Vagina (tissue), 2 donors: Measurements from ENCODE around the gene CDK9. TPM values are rescaled to one million over a fixed set of nuclear protein-coding genes. Genes with fewer than 3 reads are reported as not detected.

ENCODE experiments used
- DNase-seq, 2 donors: peaks; one replicate each; pipeline ENCODE4 v3.0.0-alpha.2; 2017; ENCODE audit errors: extremely low spot score in 2 of 2
- H3K27ac ChIP-seq: fragments of 200-600 bp; sonication (generic); one replicate; pipeline ENCODE4 v1.5.1; 2019
- H3K27me3 ChIP-seq: fragments of 200-600 bp; sonication (generic); one replicate; pipeline ENCODE4 v1.5.1; 2019
- H3K36me3 ChIP-seq, 2 donors: fragments of 200-600 bp; sonication (generic); one replicate each; pipeline ENCODE4 v1.5.1; 2017 to 2019
- H3K4me1 ChIP-seq: fragments of 200-600 bp; sonication (generic); one replicate; pipeline ENCODE4 v1.5.1; 2019
- H3K4me3 ChIP-seq, 2 donors: fragments of 200-600 bp; sonication (generic); 1 replicate in 1 of 2; 2 replicates in 1 of 2; pipeline ENCODE4 v1.5.1; 2016 to 2019
- H3K9me3 ChIP-seq: fragments of 200-600 bp; sonication (generic); one replicate; pipeline ENCODE4 v1.5.1; 2019
- POLR2A ChIP-seq, 2 donors: fragments of 450-650 bp; IDR thresholded peaks; one replicate each; pipeline ENCODE4 v1.6.1; 2017; ENCODE audit warnings: antibody characterized with exemption in 2 of 2, mild to moderate bottlenecking in 2 of 2, moderate library complexity in 2 of 2
- POLR2AphosphoS5 ChIP-seq, 2 donors: sonication (generic); formaldehyde crosslinking; IDR thresholded peaks; one replicate each; pipeline ENCODE4 v1.9.0; 2017; ENCODE audit warnings: antibody characterized with exemption in 2 of 2, mild to moderate bottlenecking in 2 of 2, low read depth in 1 of 2; ENCODE audit not compliant: insufficient read depth in 1 of 2
- intact Hi-C: fragments of 100-400 bp; cut with DNase I; formaldehyde crosslinking; loops from one replicate; pipeline ENCODE4 v1.15.1; 2023
- total RNA-seq: library from RNA; depleted of rRNA; stranded (reverse); fragments of >200 nt; gene quantifications from one replicate; pipeline ENCODE4 v1.2.3, GENCODE V29; 2016
- TF ChIP-seq, protein P1 (sequence below), 3 experiments: fragments of 450-650 bp in 2 of 3; fragments of 200-600 bp in 1 of 3; sonication (generic) in 1 of 3; IDR thresholded peaks; one replicate each; pipeline ENCODE4 v1.5.1; 2017 to 2019; ENCODE audit warnings: antibody characterized with exemption in 3 of 3, mild to moderate bottlenecking in 2 of 3, moderate library complexity in 2 of 3

CDK9 gene
- total RNA-seq, 1 donor from 2014 or later: 66.3 TPM

DNA sequence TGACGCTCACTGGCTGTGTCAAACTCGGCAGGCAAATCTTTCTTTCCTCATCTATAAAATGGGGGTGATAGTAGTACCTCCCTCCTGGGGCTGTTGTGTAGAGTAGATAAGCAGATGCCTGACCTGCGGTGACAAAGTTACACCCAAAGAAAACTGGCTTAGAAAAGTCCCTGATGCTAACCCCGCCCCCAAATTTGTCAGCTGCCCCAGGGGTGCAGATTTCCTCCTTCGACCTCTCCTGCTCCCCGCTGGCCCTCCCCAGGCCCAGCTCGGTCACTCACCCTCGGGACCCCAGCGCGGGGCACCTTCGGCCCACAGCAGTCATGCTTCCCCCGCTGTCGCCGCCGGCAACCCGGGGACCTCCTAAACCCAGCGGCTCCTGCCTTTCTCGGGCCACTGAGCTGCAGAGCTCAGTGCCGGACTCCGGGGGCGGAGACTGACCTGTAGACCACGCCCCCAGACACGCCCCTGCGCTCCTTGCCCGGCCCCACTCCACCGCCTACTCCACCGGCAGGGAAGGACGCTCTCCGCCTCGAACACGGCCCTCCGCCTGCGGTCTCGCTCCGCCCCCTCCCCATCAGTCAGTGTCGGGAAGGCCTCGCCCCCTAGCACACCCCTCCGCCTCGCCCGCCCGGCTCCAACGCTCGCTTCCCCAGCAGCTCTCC, 14.8 kb upstream of the CDK9 start:
- H3K36me3 ChIP-seq: no peaks in the 10 kb centered on the region
- intact Hi-C loops: no loop called here
- peak overlapping the region; percentile 46 to 59 for H3K4me3 ChIP-seq

DNA sequence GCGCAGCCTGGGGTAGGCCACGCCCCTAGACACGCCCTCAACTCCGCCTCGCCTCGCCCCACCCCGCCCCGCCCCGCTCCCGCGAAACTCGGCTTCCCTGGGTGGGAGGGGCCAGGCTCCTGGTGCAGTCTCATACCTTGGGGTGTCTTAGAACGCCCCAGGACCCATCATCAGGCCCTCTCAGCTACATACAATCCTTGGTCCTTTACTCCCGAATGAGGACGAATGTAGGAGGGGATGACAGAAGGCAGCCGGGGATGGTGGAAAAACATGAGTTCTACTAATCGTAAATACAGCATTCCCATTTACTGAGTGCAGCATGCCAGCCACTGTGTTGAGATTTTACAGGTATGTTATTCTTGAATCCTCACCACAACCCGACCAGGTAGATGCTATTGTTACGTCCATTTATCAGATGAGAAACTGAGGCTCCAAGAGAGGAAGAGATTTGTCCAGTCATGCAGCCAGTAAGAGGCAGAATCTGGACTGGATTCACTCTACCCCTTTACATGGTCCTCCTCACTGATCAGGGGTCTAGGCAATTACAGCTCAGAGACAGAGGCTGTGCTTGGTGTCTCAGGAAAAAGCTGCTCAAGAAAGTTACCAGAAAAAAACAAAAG, 14.2 kb upstream of the CDK9 start:
- no peaks in the 10 kb centered on the region for H3K36me3 ChIP-seq
- no peak for DNase-seq
- no peaks in the 10 kb centered on the region for H3K27me3 ChIP-seq
- peak overlapping the region; percentile 46 to 59 for H3K4me3 ChIP-seq
- intact Hi-C loops: no loop called here
- no peaks in the 10 kb centered on the region for H3K9me3 ChIP-seq
- TF ChIP-seq POLR2A (IDR thresholded peaks at IDR 0.05): no peak
- TF ChIP-seq POLR2AphosphoS5 (IDR thresholded peaks at IDR 0.05; ENCODE audit: insufficient read depth in 1 of 2, low read depth in 1 of 2): peak in 1 of 2 donors; percentile 0
- peaks cover 29% of the 10 kb centered on the region for H3K4me1 ChIP-seq
- no peak overlapping the region for H3K27ac ChIP-seq

More for the DNA sequence above, 14.8 kb upstream of the CDK9 start:
- Histone ChIP-seq H3K27ac (peak overlapping the region; percentile 50), H3K4me1 (peaks cover 29% of the 10 kb centered on the region), H3K9me3 (no peaks in the 10 kb centered on the region), H3K27me3 (no peaks in the 10 kb centered on the region)
- DNase-seq: peak in 1 of 2 donors; percentile 98
- TF ChIP-seq, protein P1, sequence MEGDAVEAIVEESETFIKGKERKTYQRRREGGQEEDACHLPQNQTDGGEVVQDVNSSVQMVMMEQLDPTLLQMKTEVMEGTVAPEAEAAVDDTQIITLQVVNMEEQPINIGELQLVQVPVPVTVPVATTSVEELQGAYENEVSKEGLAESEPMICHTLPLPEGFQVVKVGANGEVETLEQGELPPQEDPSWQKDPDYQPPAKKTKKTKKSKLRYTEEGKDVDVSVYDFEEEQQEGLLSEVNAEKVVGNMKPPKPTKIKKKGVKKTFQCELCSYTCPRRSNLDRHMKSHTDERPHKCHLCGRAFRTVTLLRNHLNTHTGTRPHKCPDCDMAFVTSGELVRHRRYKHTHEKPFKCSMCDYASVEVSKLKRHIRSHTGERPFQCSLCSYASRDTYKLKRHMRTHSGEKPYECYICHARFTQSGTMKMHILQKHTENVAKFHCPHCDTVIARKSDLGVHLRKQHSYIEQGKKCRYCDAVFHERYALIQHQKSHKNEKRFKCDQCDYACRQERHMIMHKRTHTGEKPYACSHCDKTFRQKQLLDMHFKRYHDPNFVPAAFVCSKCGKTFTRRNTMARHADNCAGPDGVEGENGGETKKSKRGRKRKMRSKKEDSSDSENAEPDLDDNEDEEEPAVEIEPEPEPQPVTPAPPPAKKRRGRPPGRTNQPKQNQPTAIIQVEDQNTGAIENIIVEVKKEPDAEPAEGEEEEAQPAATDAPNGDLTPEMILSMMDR (IDR thresholded peaks at IDR 0.05): peak in 1 of 3 experiments; percentile 17
- TF ChIP-seq POLR2A (IDR thresholded peaks at IDR 0.05) (peak in 1 of 2 donors; percentile 46), POLR2AphosphoS5 (IDR thresholded peaks at IDR 0.05; ENCODE audit: insufficient read depth in 1 of 2, low read depth in 1 of 2) (peak; percentile 85 to 88)

DNA sequence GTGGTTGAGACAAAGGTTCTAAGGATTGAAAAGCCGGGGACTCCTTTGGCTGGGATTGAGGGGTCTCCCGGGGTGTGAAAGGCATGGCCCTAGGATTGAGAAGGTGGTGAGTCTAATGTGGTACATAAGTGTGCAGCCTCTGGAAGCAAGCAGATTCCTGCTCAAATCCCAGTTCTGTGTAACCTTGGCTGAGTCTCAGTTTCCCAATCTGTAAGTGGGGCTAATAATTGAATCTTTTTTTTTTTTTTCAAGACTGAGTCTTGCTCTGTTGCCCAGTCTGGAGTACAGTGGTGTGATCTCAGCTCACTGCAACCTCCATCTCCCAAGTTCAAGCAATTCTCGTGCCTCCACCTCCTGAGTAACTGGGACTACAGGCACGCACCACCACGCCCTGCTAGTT, 13.2 kb upstream of the CDK9 start:
- H3K9me3 ChIP-seq: no peaks in the 10 kb centered on the region
- no peaks in the 10 kb centered on the region for H3K36me3 ChIP-seq
- intact Hi-C loops: no loop called here
- H3K4me3 ChIP-seq: no peak overlapping the region
- peaks cover 20% of the 10 kb centered on the region for H3K4me1 ChIP-seq
- no peak overlapping the region for H3K27ac ChIP-seq
- TF ChIP-seq POLR2A (IDR thresholded peaks at IDR 0.05) (no peak), POLR2AphosphoS5 (IDR thresholded peaks at IDR 0.05; ENCODE audit: insufficient read depth in 1 of 2, low read depth in 1 of 2) (no peak)
- TF ChIP-seq, protein P1 (IDR thresholded peaks at IDR 0.05): no peak
- no peak for DNase-seq
- no peaks in the 10 kb centered on the region for H3K27me3 ChIP-seq

DNA sequence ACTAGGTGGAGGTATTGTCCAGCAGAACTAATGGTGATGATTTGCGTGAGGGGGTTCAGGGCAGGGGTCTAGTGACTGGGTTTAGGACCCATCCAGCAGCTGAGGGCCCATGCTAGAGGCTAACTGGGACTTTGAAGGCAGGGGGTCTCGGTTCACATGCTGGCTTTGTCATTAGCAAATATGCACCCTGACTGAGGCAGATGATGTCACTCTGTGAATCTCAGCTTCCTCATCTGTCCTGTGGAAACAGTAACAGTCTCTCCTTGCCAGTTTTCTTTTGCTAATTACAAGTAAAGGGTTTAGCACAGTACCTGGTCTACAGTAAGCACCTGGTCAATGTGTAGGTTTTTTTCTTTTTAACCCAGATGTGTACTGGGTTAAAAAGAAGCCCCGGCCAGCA, 12.6 kb upstream of the CDK9 start:
- DNase-seq: no peak
- Histone ChIP-seq H3K27me3 (no peaks in the 10 kb centered on the region), H3K27ac (no peak overlapping the region), H3K4me3 (no peak overlapping the region), H3K9me3 (no peaks in the 10 kb centered on the region), H3K4me1 (peaks cover 14% of the 10 kb centered on the region), H3K36me3 (no peaks in the 10 kb centered on the region)
- TF ChIP-seq POLR2AphosphoS5 (IDR thresholded peaks at IDR 0.05; ENCODE audit: insufficient read depth in 1 of 2, low read depth in 1 of 2) (no peak), POLR2A (IDR thresholded peaks at IDR 0.05) (no peak)
- TF ChIP-seq, protein P1 (IDR thresholded peaks at IDR 0.05): no peak
- intact Hi-C loops: no loop called here

DNA sequence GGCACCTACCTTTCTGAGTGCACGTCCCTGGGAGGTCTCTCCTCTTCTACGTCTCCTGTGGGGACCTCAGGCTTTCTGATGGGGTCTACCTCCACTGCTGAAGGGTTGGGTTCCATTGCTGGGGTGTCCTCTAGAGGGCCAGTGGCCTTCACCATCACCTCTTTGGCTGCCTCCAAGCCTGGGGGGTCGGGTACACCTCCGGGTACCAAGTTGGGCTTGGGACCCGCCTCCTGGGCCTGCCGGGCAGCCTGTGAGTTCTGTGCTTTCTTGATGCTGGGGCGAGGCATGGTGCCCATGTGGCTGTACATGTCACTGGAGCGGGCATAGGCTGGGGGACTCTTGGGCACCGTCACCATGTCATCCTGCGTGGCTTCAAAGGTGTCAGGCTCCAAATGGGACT, 11.9 kb upstream of the CDK9 start:
- no peak for DNase-seq
- H3K9me3 ChIP-seq: no peaks in the 10 kb centered on the region
- no peak overlapping the region for H3K4me3 ChIP-seq
- intact Hi-C loops: no loop called here
- no peak for TF ChIP-seq POLR2AphosphoS5 (IDR thresholded peaks at IDR 0.05; ENCODE audit: insufficient read depth in 1 of 2, low read depth in 1 of 2)
- TF ChIP-seq, protein P1 (IDR thresholded peaks at IDR 0.05): no peak
- TF ChIP-seq POLR2A (IDR thresholded peaks at IDR 0.05): no peak
- H3K27ac ChIP-seq: no peak overlapping the region
- peaks cover 13% of the 10 kb centered on the region for H3K4me1 ChIP-seq
- H3K36me3 ChIP-seq: no peaks in the 10 kb centered on the region
- no peaks in the 10 kb centered on the region for H3K27me3 ChIP-seq
